Vagina (tissue), 2 donors: Measurements from ENCODE around the gene VWF. TPM values are rescaled to one million over a fixed set of nuclear protein-coding genes. Genes with fewer than 3 reads are reported as not detected.
A peak's percentile ranks its signal among the peaks of the same experiment; 100 is the strongest.

Experiments
- DNase-seq, 2 donors: peaks; one replicate each; pipeline ENCODE4 v3.0.0-alpha.2; 2017; ENCODE audit errors: extremely low spot score in 2 of 2
- H3K27ac ChIP-seq: fragments of 200-600 bp; sonication (generic); one replicate; pipeline ENCODE4 v1.5.1; 2019
- H3K27me3 ChIP-seq: fragments of 200-600 bp; sonication (generic); one replicate; pipeline ENCODE4 v1.5.1; 2019
- H3K36me3 ChIP-seq, 2 donors: fragments of 200-600 bp; sonication (generic); one replicate each; pipeline ENCODE4 v1.5.1; 2017 to 2019
- H3K4me1 ChIP-seq: fragments of 200-600 bp; sonication (generic); one replicate; pipeline ENCODE4 v1.5.1; 2019
- H3K4me3 ChIP-seq, 2 donors: fragments of 200-600 bp; sonication (generic); 1 replicate in 1 of 2; 2 replicates in 1 of 2; pipeline ENCODE4 v1.5.1; 2016 to 2019
- H3K9me3 ChIP-seq: fragments of 200-600 bp; sonication (generic); one replicate; pipeline ENCODE4 v1.5.1; 2019
- POLR2A ChIP-seq, 2 donors: fragments of 450-650 bp; IDR thresholded peaks; one replicate each; pipeline ENCODE4 v1.6.1; 2017; ENCODE audit warnings: antibody characterized with exemption in 2 of 2, mild to moderate bottlenecking in 2 of 2, moderate library complexity in 2 of 2
- POLR2AphosphoS5 ChIP-seq, 2 donors: sonication (generic); formaldehyde crosslinking; IDR thresholded peaks; one replicate each; pipeline ENCODE4 v1.9.0; 2017; ENCODE audit warnings: antibody characterized with exemption in 2 of 2, mild to moderate bottlenecking in 2 of 2, low read depth in 1 of 2; ENCODE audit not compliant: insufficient read depth in 1 of 2
- intact Hi-C: fragments of 100-400 bp; cut with DNase I; formaldehyde crosslinking; loops from one replicate; pipeline ENCODE4 v1.15.1; 2023
- total RNA-seq: library from RNA; depleted of rRNA; stranded (reverse); fragments of >200 nt; gene quantifications from one replicate; pipeline ENCODE4 v1.2.3, GENCODE V29; 2016
- TF ChIP-seq, protein P1 (sequence below), 3 experiments: fragments of 450-650 bp in 2 of 3; fragments of 200-600 bp in 1 of 3; sonication (generic) in 1 of 3; IDR thresholded peaks; one replicate each; pipeline ENCODE4 v1.5.1; 2017 to 2019; ENCODE audit warnings: antibody characterized with exemption in 3 of 3, mild to moderate bottlenecking in 2 of 3, moderate library complexity in 2 of 3

The VWF gene
- total RNA-seq, 1 donor from 2014 or later: 334 TPM

DNA sequence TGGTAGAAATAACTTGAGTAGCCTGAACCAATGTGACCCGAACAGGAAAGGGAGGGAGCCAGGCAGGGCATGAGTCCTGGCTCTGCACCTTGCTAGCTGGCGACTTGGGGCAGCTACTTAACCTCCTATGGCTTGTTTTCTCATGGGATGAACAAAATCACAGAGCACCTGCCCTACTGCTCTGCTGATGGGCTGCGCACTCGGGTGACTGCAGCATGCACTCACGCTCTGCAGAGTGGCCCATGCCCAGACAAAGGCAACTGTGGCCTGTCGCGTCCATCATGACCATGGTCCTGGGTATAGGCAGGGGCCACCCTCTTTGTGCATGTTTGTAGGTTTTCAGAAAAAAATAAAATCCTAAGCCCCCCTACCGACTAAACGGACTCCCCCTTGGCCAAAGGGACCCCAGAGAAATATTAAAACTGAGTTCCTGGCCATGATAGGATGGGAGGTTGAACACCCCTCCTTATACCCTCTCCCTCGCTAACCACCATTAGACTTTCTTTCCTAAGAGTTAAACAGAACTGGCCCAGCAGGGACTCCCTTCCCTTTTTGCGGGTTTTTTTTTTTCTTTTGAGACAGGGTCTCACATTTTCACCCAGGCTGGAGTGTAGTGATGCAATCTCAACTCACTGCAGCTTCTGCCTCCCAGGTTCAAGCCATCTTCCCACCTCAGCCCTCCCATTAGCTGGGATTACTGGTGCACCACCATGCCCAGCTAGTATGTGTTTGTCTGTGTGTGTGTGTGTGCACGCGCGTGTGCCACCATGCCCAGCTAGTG, 32.5 kb downstream of the VWF start:
- Histone ChIP-seq H3K27ac (no peak overlapping the region), H3K9me3 (no peaks in the 10 kb centered on the region), H3K4me1 (peaks cover 48% of the 10 kb centered on the region), H3K36me3 (no peaks in the 10 kb centered on the region), H3K4me3 (no peak overlapping the region), H3K27me3 (no peaks in the 10 kb centered on the region)
- DNase-seq: no peak
- intact Hi-C loops: no loop called here
- TF ChIP-seq, protein P1, sequence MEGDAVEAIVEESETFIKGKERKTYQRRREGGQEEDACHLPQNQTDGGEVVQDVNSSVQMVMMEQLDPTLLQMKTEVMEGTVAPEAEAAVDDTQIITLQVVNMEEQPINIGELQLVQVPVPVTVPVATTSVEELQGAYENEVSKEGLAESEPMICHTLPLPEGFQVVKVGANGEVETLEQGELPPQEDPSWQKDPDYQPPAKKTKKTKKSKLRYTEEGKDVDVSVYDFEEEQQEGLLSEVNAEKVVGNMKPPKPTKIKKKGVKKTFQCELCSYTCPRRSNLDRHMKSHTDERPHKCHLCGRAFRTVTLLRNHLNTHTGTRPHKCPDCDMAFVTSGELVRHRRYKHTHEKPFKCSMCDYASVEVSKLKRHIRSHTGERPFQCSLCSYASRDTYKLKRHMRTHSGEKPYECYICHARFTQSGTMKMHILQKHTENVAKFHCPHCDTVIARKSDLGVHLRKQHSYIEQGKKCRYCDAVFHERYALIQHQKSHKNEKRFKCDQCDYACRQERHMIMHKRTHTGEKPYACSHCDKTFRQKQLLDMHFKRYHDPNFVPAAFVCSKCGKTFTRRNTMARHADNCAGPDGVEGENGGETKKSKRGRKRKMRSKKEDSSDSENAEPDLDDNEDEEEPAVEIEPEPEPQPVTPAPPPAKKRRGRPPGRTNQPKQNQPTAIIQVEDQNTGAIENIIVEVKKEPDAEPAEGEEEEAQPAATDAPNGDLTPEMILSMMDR (IDR thresholded peaks at IDR 0.05): no peak
- TF ChIP-seq POLR2A (IDR thresholded peaks at IDR 0.05) (no peak), POLR2AphosphoS5 (IDR thresholded peaks at IDR 0.05; ENCODE audit: insufficient read depth in 1 of 2, low read depth in 1 of 2) (no peak)

DNA sequence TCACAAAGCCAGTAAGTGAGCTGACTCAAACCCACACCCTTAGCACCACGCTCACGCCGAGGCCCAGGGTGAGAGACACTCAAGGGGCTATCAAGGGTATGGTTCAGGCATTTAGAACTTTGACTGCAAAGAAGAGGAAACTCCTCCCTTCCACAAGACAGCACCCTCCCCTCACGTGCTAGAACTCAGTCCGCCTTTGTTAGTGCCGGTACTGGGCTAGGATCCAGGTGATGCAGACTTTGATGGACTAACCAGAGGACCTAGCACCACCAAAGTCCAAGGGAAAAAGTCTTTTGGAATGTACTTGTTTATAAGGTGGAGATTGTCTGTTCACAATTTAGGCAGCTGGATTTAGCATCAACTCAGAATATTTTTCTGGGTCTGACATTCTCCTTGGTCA, 33.7 kb downstream of the VWF start:
- DNase-seq: no peak
- intact Hi-C loops: no loop called here
- H3K4me1 ChIP-seq: peaks cover 48% of the 10 kb centered on the region

DNA sequence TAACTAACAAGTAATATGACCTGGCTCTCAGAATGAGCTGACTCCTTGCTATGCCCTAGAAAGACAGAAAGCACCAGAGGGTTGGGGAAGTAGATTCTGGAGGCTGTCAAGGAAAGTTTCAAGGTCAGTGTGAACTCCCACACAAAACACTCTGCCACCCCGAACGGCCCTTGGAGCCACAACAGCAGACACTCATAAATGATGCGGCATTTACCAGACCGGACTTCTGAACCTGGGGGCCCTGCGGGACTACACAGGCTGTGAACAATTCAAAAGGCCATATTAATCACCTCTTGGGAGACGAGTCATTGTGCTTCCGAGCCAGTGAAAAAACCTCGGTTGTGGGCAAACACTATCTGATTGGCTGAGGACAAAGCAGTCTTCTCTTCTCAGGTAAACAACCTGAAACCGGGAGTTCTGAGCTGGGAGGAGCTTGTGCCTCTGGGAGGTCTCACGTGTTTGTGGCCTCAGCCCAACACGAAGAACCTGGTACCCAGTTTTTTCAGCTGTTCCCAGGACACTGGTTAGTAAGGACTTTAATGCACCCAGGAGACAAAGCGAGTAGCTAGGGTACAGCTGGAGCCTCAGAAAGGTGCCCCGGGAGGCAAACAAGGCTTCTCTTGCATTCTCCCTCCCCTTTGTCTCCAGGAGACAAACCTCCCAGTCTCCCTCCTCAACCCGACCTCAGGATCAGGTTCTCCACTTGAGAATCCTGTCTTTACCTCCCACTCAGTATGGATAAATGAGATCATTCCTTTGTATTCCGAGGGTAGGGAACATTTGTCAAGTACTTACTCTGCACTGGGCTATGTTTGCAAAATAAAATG, 35.3 kb downstream of the VWF start:
- TF ChIP-seq POLR2AphosphoS5 (IDR thresholded peaks at IDR 0.05; ENCODE audit: insufficient read depth in 1 of 2, low read depth in 1 of 2) (no peak), POLR2A (IDR thresholded peaks at IDR 0.05) (no peak)
- TF ChIP-seq, protein P1 (IDR thresholded peaks at IDR 0.05): no peak
- DNase-seq: no peak
- H3K27ac ChIP-seq: peak overlapping the region; percentile 39
- H3K27me3 ChIP-seq: no peaks in the 10 kb centered on the region
- H3K36me3 ChIP-seq: no peaks in the 10 kb centered on the region
- no peaks in the 10 kb centered on the region for H3K9me3 ChIP-seq
- H3K4me1 ChIP-seq: peaks cover 60% of the 10 kb centered on the region
- H3K4me3 ChIP-seq: no peak overlapping the region
- intact Hi-C loops: no loop called here

More for the DNA sequence above, 33.7 kb downstream of the VWF start:
- H3K36me3 ChIP-seq: no peaks in the 10 kb centered on the region
- no peaks in the 10 kb centered on the region for H3K9me3 ChIP-seq
- no peaks in the 10 kb centered on the region for H3K27me3 ChIP-seq
- no peak overlapping the region for H3K27ac ChIP-seq
- H3K4me3 ChIP-seq: no peak overlapping the region
- TF ChIP-seq POLR2AphosphoS5 (IDR thresholded peaks at IDR 0.05; ENCODE audit: insufficient read depth in 1 of 2, low read depth in 1 of 2) (no peak), POLR2A (IDR thresholded peaks at IDR 0.05) (no peak)
- TF ChIP-seq, protein P1 (IDR thresholded peaks at IDR 0.05): no peak

DNA sequence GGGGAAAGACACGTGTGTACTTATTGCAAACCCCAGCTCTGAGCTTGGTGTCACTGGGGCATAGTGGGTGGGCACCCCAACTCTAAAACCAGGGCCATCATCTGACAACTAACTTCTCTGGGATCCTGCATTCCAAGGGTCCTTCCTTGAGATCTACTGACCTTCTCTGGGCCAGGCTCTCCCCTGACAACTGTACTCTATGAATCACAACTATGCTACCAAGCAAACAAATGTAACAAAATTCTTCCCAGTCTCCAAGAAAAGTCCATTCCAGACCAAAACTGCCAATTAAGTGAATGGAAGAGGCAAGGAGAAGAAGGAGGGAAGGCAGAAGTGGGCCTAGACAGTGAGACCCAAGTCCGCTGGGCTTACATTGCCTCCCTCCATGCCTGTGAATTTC, 38.2 kb downstream of the VWF start:
- no peaks in the 10 kb centered on the region for H3K27me3 ChIP-seq
- H3K4me3 ChIP-seq: no peak overlapping the region
- no peaks in the 10 kb centered on the region for H3K9me3 ChIP-seq
- DNase-seq: no peak
- no peak for TF ChIP-seq POLR2AphosphoS5 (IDR thresholded peaks at IDR 0.05; ENCODE audit: insufficient read depth in 1 of 2, low read depth in 1 of 2)
- peaks cover 41% of the 10 kb centered on the region for H3K4me1 ChIP-seq
- H3K36me3 ChIP-seq: no peaks in the 10 kb centered on the region
- intact Hi-C loops: no loop called here
- H3K27ac ChIP-seq: no peak overlapping the region

DNA sequence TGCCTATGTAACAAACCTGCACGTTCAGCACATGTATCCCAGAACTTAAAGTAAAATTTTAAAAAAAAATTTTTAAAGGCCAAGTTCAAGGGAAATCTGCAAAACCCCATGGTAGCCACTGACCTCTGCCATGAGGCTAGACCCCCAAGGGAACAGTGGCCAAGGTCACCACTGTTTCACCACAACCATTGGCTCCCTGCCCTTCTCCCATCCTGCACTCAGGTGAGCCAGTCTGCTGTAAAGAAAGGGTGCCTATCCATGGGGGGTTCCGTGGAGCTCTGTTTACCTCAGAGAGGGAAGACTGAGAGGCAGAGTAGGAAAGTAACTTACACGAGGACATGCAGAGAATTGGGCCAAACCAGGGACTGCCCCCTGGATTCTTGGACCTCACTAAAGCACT, 38.6 kb downstream of the VWF start:
- DNase-seq: no peak
- H3K9me3 ChIP-seq: no peaks in the 10 kb centered on the region
- TF ChIP-seq, protein P1 (IDR thresholded peaks at IDR 0.05): no peak
- no peak for TF ChIP-seq POLR2AphosphoS5 (IDR thresholded peaks at IDR 0.05; ENCODE audit: insufficient read depth in 1 of 2, low read depth in 1 of 2)
- TF ChIP-seq POLR2A (IDR thresholded peaks at IDR 0.05): no peak
- no peak overlapping the region for H3K27ac ChIP-seq
- peaks cover 36% of the 10 kb centered on the region for H3K4me1 ChIP-seq
- no peaks in the 10 kb centered on the region for H3K36me3 ChIP-seq
- intact Hi-C loops: no loop called here
- H3K4me3 ChIP-seq: no peak overlapping the region
- no peaks in the 10 kb centered on the region for H3K27me3 ChIP-seq
